Measurements from ENCODE around the gene FAM135A.

DNA sequence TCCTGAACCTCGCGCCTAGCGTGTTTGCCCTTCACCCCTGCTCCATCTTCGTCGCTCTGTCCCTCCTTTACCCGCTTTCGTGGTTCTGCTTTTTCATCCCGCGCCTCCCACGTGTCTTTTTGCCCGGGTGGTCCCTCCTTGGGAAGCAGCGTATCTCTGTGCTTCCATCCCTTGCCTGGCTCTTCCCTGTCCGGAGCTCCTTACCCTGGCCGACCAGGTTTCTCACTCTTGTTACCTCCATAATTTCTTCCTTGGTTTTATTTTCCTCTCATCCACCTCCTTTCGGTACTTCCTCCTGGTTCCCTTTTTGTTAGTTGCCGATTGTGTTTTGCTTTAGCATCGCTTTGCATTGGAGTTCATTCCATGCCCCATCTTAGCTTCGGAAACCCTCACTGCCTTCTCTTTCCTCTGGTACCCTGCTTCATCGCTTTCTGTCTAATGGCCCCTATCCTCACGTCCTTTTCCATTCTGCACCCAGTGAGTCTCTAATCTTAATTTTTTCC lies 735 bp downstream of the FAM135A start:
- TF ChIP-seq CTCF (conservative IDR thresholded peaks at IDR 0.05) (no peak), EZH2 (IDR thresholded peaks at IDR 0.05; ENCODE audit: low read depth) (no peak)

All from PC-9 (cell line).